ENCODE data around the gene CD79A. TPM values are rescaled to one million over a fixed set of nuclear protein-coding genes. Genes with fewer than 3 reads are reported as not detected.

CD79A gene
- total RNA-seq, 6 experiments from 2014 or later: 0.18 to 0.71 (median 0.39) TPM; not detected in 2

- WGBS (ENCODE audit: insufficient coverage, low coverage, low lambda C conversion rate, missing lambda C conversion rate): 92% methylated on average over 2 of the region's 2 CpGs
- H3K4me3 ChIP-seq: no peak overlapping the region
- TF ChIP-seq CTCF (IDR thresholded peaks at IDR 0.05) (no peak), POLR2A (IDR thresholded peaks at IDR 0.05) (no peak)
- DNase-seq: no peak
- no peak for ATAC-seq
- H3K9me3 ChIP-seq: no peaks in the 10 kb centered on the region
- intact Hi-C loops (cut with DNase I): no loop called here
- no peak overlapping the region for H3K27ac ChIP-seq
- H3K36me3 ChIP-seq: no peaks in the 10 kb centered on the region
- no peaks in the 10 kb centered on the region for H3K4me1 ChIP-seq
- H3K27me3 ChIP-seq: no peaks in the 10 kb centered on the region
Observed at GRCh38 chr19:41849067-41849466, 28.0 kb upstream of the CD79A start.

- ATAC-seq (no peak), DNase-seq (no peak)
- intact Hi-C loops (cut with DNase I): no loop called here
- Histone ChIP-seq H3K27me3 (no peaks in the 10 kb centered on the region), H3K4me3 (no peak overlapping the region), H3K4me1 (no peaks in the 10 kb centered on the region), H3K27ac (no peak overlapping the region), H3K9me3 (no peaks in the 10 kb centered on the region), H3K36me3 (no peaks in the 10 kb centered on the region)
- TF ChIP-seq CTCF (IDR thresholded peaks at IDR 0.05): no peak
- no peak for TF ChIP-seq POLR2A (IDR thresholded peaks at IDR 0.05)
- WGBS (ENCODE audit: insufficient coverage, low coverage, low lambda C conversion rate, missing lambda C conversion rate): 33% methylated on average over 3 of the region's 5 CpGs
Observed at GRCh38 chr19:41850381-41850780, 26.7 kb upstream of the CD79A start.

GRCh38 chr19:41851456-41851855, 25.6 kb upstream of the CD79A start:
- no peaks in the 10 kb centered on the region for H3K36me3 ChIP-seq
- TF ChIP-seq CTCF (IDR thresholded peaks at IDR 0.05) (no peak), POLR2A (IDR thresholded peaks at IDR 0.05) (no peak)
- no peaks in the 10 kb centered on the region for H3K27me3 ChIP-seq
- no peak for DNase-seq
- 19% methylated on average over 2 of the region's 4 CpGs for WGBS (ENCODE audit: insufficient coverage, low coverage, low lambda C conversion rate, missing lambda C conversion rate)
- no peaks in the 10 kb centered on the region for H3K9me3 ChIP-seq
- no peak overlapping the region for H3K4me3 ChIP-seq
- intact Hi-C loops (cut with DNase I): no loop called here
- ATAC-seq: no peak
- no peak overlapping the region for H3K27ac ChIP-seq
- no peaks in the 10 kb centered on the region for H3K4me1 ChIP-seq

- TF ChIP-seq POLR2A (IDR thresholded peaks at IDR 0.05): no peak
- no peak for TF ChIP-seq CTCF (IDR thresholded peaks at IDR 0.05)
- intact Hi-C loops (cut with DNase I): no loop called here
- Histone ChIP-seq H3K4me3 (no peak overlapping the region), H3K27me3 (no peaks in the 10 kb centered on the region), H3K36me3 (no peaks in the 10 kb centered on the region), H3K4me1 (no peaks in the 10 kb centered on the region), H3K9me3 (no peaks in the 10 kb centered on the region), H3K27ac (no peak overlapping the region)
- DNase-seq: no peak
- WGBS (ENCODE audit: insufficient coverage, low coverage, low lambda C conversion rate, missing lambda C conversion rate): 57% methylated on average over 1 of the region's 2 CpGs
- ATAC-seq: no peak
Observed at GRCh38 chr19:41853344-41853743, 23.7 kb upstream of the CD79A start.

GRCh38 chr19:41853768-41854167, 23.3 kb upstream of the CD79A start:
- TF ChIP-seq POLR2A (IDR thresholded peaks at IDR 0.05) (no peak), CTCF (IDR thresholded peaks at IDR 0.05) (no peak)
- no peaks in the 10 kb centered on the region for H3K9me3 ChIP-seq
- no peak for DNase-seq
- H3K27me3 ChIP-seq: no peaks in the 10 kb centered on the region
- WGBS (ENCODE audit: insufficient coverage, low coverage, low lambda C conversion rate, missing lambda C conversion rate): 17% methylated on average over 1 of the region's 2 CpGs
- intact Hi-C loops (cut with DNase I): no loop called here
- ATAC-seq: no peak
- H3K36me3 ChIP-seq: no peaks in the 10 kb centered on the region
- no peak overlapping the region for H3K4me3 ChIP-seq
- H3K27ac ChIP-seq: no peak overlapping the region
- peaks cover 0 to under 1% (median 0%) of the 10 kb centered on the region in 4 donors for H3K4me1 ChIP-seq

All from right lobe of liver (tissue), 6 donors.